SHP77 (cell line): ENCODE measurements around the gene HSF2.
A peak's percentile ranks its signal among the peaks of the same experiment; 100 is the strongest.
"Not testable (repeated sequence)": the region's sequence is repeated elsewhere in the genome, so short reads cannot be mapped to it uniquely, and the experiment has no call there.

Source experiments
- DNase-seq, 2 experiments: peaks; one replicate each; lab custom pipeline; 2025; lab: John Stamatoyannopoulos, UW

Gene HSF2

DNA sequence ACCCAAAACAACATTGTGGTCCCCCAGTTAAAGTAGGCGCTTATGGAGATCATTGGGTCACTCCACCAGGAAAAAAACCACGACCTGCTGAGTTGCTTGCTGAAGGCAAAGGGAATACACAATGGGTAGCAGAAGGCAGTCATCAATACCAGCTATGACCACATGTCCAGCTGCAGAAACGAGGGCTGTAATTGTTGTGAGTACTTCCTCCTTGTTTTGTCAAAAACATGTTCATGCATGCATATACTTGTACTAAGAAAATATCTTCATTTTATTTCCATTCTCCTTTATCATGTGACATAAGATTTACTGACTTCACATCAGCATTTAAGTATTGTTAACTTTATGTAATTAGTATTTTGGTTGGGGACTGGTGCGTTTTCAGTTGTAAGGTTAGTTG, 55.2 kb downstream of the HSF2 start:
- DNase-seq, result no peak

DNA sequence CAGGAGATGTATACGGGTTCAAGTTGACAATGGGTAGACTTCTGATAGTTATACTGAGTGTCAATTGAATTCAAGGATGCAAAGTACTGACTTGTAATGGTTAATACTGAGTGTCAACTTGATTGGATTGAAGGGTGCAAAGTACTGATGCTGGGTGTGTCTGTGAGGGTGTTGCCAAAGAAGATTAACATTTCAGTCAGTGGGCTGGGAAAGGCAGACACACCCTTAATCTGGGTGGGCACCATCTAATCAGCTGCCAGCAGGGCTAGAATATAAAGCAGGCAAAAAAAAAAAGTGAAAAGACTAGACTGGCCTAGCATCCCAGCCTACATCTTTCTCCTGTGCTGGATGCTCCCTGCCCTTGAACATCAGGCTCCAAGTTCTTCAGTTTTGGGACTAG, 55.7 kb downstream of the HSF2 start:
- not testable (repeated sequence) for DNase-seq

DNA sequence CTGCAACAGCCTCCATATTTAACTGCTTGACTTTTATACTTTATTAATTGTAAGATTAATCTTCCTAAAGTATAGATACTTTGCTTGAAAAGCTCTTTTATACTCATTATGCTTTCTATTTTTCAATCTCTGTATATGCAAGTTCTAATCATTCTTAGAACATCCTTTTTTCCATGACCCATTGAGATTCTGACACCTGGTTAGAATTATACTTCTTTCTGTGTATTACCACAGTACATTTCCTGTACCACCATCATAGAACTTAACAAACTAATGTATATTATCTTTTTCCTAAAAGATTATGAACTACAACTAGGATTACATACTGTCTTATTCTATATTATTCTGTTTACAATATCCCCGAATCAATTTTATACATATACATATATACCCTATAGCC, 58.6 kb downstream of the HSF2 start:
- no peak for DNase-seq

DNA sequence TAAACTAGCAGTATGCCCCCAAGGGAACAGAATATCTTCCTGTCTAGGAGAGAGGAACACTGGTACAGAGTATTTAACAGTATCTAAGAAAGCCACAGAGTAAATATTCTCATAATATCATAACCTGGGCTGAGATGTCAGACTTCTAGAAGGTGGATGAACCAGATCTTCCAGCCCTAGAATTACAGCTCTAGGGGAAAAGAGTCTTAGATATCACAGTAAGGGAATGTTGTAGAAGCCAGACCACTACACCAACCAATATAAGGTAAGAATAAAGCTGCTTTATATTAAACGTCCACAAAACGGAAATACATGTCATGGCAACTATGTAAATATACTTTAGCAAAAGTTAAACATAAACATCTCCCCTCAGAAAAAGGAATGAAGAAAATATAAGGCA, 59.8 kb downstream of the HSF2 start:
- no peak for DNase-seq

DNA sequence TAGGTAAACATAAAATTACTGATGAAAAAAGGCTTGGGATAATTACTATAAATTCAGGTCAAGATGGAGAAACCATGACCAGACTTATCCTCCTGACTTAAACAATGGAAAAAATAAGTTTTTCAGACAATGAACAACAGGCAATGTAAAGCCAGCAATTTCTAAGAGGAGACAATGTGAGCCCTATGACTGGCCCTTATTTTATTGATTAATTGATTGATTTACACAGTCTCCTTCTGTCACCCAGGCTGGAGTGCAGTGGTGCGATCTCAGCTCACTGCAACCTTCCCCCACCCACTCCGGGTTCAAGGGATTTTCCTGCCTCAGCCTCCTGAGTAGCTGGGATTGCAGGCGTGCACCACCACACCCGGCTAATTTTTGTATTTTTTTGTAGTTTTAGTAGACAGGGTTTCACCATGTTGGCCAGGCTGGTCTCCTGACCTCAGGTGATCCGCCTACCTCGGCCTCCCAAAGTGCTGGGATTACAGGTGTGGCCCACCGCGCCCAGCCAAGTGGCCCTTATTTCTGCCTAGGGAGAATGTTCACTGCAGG, 60.5 kb downstream of the HSF2 start:
- DNase-seq, result not testable (repeated sequence)

DNA sequence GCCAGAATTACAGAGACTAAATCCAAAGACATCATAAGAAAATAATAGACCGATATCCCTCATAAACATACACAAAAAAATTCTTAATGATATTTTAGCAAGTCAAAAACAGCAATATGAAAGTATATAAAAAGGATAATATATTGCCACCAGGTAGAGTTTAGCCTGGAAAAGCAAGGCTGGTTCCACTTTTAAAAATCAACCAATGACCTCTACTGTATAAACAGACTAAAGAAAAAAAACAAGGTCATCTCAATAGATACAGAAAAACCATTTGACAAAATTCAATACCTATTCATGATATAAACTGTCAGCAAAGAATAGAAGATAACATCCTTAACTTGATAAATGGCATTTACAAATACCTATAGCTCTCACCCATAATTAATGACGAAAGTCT, 62.4 kb downstream of the HSF2 start:
- DNase-seq, result no peak

DNA sequence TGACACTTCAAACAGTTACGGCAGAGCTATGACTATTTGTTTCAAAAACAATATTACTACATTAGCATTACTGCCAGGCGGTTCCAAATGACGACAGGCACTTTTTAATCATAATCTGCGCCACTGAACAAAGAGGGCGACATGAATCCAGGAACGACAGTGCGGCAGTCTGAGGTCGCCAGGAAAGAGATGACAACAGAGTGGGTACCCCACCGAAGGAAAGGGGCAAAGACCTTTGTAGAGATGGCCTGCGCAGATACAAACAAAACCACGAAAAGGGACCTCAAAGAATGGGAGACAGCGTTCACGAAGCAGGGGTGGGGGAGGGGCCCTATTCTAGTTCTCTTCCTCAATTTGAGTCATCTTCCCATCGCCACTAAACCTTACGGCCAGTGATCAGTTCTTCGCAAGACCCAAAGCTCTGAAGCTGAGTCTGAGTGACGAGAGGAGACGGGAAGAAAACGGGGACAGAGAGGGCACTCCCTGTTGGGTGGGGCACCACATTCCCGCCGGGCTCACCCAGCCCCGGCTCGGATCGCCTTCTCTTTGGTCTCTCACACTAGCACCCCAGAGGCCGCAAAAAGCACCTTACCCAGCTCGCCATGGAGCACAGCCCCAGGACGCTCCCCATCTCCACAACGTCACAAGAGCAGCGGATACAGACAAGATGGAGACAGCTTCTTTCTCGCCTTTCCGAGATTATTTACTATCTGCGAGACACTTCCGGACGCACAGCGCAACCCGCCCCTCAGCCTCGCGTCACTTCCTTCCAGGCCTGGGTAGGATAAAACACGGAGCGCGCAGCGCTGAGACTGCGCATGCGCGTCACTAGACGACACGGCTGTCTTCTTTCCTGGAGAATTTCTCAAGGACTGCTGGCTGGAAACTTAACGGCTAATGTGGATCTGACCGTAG, 71.9 kb downstream of the HSF2 start, which contains the start of gene SERINC1:
TSS of gene SERINC1 (minus strand) at position 701 of the 915 bp plus-strand sequence. CDS start at position 631, 70 bp downstream.
- DNase-seq, result peak; percentile 86 to 94

DNA sequence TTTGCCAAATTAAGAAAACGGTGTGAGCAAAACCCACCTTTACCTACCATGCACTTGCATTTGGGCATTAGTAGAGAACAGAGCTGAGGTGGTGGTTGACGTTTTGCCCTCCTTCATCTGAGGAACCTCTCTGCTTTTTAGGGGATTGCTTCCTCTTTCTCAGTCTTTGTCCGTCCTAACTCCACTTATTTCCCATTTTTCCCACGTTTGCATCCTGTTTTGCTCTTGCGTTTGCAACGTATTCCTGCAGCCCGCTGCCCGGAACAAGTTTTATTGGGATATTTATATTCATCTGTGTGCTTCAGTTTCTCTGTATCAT, 72.5 kb downstream of the HSF2 start:
- DNase-seq, result no peak

DNA sequence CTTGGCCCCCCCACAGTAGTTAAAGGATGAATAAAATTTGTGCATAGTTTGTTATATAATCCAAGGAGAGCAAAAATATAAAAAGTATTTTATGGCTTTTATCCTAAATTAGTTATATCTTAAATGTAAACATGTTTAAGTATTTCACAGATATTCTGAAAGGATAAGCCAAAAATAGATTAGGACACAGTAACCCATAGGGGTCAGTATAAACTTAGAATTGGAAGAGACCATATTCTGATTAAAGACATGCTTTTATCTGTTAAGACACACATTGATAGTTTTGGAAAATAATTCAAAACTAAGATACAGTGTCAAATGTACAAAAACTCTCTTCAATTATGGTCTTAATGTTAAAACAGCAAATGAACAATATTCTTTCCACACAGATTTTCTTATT, 76.7 kb downstream of the HSF2 start:
- peak; percentile 9 to 19 for DNase-seq

DNA sequence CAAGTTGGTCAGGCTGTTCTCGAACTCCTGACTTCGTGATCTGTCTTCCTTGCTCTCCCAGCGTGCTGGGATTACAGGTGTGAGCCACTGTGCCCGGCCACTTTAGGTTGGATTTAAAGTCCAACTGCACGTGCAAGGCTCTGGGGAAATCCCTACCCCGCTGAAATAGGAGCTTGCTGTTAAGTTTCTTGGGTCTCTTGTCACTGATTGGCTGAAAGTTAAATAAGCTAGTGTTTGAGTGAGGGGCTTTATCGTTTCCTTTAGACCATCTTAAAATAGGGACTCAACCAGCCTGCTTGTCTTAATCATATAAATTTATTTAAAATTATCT, 83.3 kb downstream of the HSF2 start:
- no peak for DNase-seq
